OCI-LY3 (cell line): ENCODE results near the gene RBFOX1.

Experiments
- H2AFZ ChIP-seq: fragments of 200-600, 300-600 bp; shearing (Covaris generic); 2 replicates; pipeline ENCODE4 v1.6.0; 2014; ENCODE audit warnings: antibody characterized with exemption, low read depth, low read length
- H3K27ac ChIP-seq: fragments of 200-600, 300-600 bp; sonication (generic); 2 replicates; pipeline ENCODE4 v1.5.1; 2014; ENCODE audit warnings: mild to moderate bottlenecking, low read length, moderate library complexity, mixed read lengths
- H3K27me3 ChIP-seq: fragments of 200-600, 300-600 bp; sonication (generic); 2 replicates; pipeline ENCODE4 v1.6.1; 2014; ENCODE audit warnings: low read depth, low read length, mixed read lengths
- H3K36me3 ChIP-seq: fragments of 200-600, 300-600 bp; sonication (generic); replicated peaks from 2 replicates; pipeline ENCODE3; 2014; ENCODE audit warnings: low read depth, low read length, mixed read lengths
- H3K4me1 ChIP-seq: fragments of 300-600, 200-600 bp; sonication (generic); 2 replicates; pipeline ENCODE4 v1.6.1; 2014; ENCODE audit warnings: low read length, mixed read lengths
- H3K4me2 ChIP-seq: fragments of 200-600, 300-600 bp; sonication (generic); 2 replicates; pipeline ENCODE4 v1.6.1; 2014; ENCODE audit warnings: low read length, mixed read lengths
- H3K4me3 ChIP-seq: fragments of 300-600, 200-600 bp; sonication (generic); 2 replicates; pipeline ENCODE4 v1.5.1; 2014; ENCODE audit warnings: antibody characterized with exemption, mild to moderate bottlenecking, low read length, moderate library complexity
- H3K79me2 ChIP-seq: fragments of 300-600, 200-600 bp; shearing (Covaris generic); 2 replicates; pipeline ENCODE4 v1.6.1; 2014; ENCODE audit warnings: mild to moderate bottlenecking, low read length, mixed read lengths
- H3K9ac ChIP-seq: fragments of 300-600, 200-600 bp; shearing (Covaris generic); 2 replicates; pipeline ENCODE4 v1.6.0; 2014; ENCODE audit warnings: mild to moderate bottlenecking, low read length, moderate library complexity
- H3K9me3 ChIP-seq: fragments of 200-600, 300-600 bp; shearing (Covaris generic); 2 replicates; pipeline ENCODE4 v1.6.1; 2014; ENCODE audit warnings: low read length, mixed read lengths; ENCODE audit not compliant: insufficient read depth
- H4K20me1 ChIP-seq: fragments of 200-600, 300-600 bp; sonication (generic); 2 replicates; pipeline ENCODE4 v1.6.1; 2016; ENCODE audit warnings: low read length, mixed read lengths; ENCODE audit not compliant: insufficient read depth
- CTCF ChIP-seq: fragments of 200-600, 300-600 bp; sonication (generic); IDR thresholded peaks from 2 replicates; pipeline ENCODE4 v1.5.1; 2014; ENCODE audit warnings: antibody characterized with exemption, low read length, low read depth
- EZH2phosphoT487 ChIP-seq: fragments of 200-600 bp; shearing (Covaris generic); IDR thresholded peaks from 2 replicates; pipeline ENCODE4 v1.6.1; 2018; ENCODE audit warnings: antibody characterized with exemption, mixed run types, low read depth

The RBFOX1 gene

DNA sequence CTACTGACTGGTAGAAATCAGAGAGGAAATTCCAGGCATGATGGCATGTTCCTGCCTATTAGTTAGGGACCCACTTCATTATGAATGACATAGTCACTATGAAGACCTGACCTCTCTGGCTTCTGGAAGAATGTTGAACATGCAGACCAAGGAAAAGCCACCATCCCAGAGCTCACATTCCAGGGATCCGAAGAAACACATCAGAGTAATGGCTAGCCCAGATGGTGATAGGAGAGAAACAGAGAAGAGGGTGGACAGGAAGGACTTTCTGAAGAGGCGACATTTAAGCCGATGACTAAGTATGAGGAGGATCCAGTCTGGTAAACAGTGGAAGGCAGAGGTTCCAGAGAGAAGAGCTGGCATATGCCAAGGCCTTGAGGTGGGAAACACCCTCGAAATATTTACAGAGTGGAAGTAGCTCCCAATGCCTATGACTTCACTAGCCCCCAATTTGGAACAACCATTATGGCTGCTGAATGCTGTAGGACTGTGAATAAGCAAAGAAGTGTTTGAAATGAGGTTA is 216.2 kb downstream of the RBFOX1 start:
- Histone ChIP-seq H3K4me1 (peaks cover 3% of the 10 kb centered on the region), H4K20me1 (no peaks in the 10 kb centered on the region), H3K9ac (no peak overlapping the region), H3K27me3 (no peaks in the 10 kb centered on the region), H3K36me3 (no peaks in the 10 kb centered on the region), H3K79me2 (no peaks in the 10 kb centered on the region), H2AFZ (no peak overlapping the region), H3K27ac (no peak overlapping the region), H3K9me3 (no peaks in the 10 kb centered on the region), H3K4me3 (no peak overlapping the region), H3K4me2 (no peak overlapping the region)
- TF ChIP-seq EZH2phosphoT487 (no peak), CTCF (no peak)

DNA sequence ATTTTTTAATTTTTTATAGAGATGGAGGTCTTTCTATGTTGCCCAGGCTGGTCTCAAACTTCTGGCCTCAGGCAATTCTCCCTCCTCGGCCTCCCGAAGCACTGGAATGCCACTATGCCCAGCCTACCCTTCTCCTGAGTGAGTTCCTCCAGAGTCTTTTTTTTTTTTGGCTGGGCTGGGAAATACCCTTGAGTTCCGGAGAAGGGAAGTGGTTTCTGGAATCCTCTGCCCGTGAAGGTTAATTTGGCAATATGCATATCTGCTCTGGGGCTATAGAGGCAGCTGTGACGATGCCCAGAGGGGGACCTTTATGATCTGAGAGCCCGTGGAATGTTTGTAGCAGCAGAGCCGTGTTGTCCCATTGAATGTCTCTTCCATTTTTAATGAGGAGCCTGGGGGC is 217.5 kb downstream of the RBFOX1 start:
- Histone ChIP-seq H4K20me1 (no peaks in the 10 kb centered on the region), H3K9me3 (no peaks in the 10 kb centered on the region), H3K79me2 (no peaks in the 10 kb centered on the region), H3K9ac (no peak overlapping the region), H2AFZ (no peak overlapping the region), H3K36me3 (no peaks in the 10 kb centered on the region), H3K4me3 (no peak overlapping the region), H3K27me3 (no peaks in the 10 kb centered on the region), H3K4me1 (peaks cover 3% of the 10 kb centered on the region), H3K4me2 (no peak overlapping the region), H3K27ac (no peak overlapping the region)
- TF ChIP-seq EZH2phosphoT487, result no peak
- TF ChIP-seq CTCF, result no peak

DNA sequence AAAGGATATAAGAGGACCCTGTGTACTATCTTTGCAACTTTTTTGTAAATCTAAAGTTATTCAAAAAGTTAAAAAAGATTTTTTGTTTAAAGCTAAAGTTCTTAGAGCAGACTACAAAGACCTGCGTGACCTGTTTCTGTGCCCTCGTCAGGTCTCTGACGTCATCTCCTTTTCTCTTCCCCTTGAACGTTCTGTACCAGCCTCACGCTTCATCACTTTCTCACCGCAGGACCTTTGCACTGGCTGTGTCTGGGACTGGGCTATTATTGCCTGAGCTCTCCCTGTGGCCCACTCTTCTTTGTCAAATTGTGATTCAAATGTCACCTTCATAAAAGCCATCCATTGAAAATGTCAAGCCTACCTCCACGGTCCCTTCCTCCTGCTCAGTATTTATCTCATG is 222.8 kb downstream of the RBFOX1 start:
- no peaks in the 10 kb centered on the region for H3K9me3 ChIP-seq
- no peak overlapping the region for H3K9ac ChIP-seq
- H3K4me3 ChIP-seq, result no peak overlapping the region
- no peaks in the 10 kb centered on the region for H4K20me1 ChIP-seq
- H2AFZ ChIP-seq, result no peak overlapping the region
- no peak overlapping the region for H3K4me2 ChIP-seq
- no peaks in the 10 kb centered on the region for H3K4me1 ChIP-seq
- no peaks in the 10 kb centered on the region for H3K27me3 ChIP-seq
- no peaks in the 10 kb centered on the region for H3K79me2 ChIP-seq
- no peaks in the 10 kb centered on the region for H3K36me3 ChIP-seq
- TF ChIP-seq EZH2phosphoT487, result no peak
- no peak for TF ChIP-seq CTCF
- H3K27ac ChIP-seq, result no peak overlapping the region

DNA sequence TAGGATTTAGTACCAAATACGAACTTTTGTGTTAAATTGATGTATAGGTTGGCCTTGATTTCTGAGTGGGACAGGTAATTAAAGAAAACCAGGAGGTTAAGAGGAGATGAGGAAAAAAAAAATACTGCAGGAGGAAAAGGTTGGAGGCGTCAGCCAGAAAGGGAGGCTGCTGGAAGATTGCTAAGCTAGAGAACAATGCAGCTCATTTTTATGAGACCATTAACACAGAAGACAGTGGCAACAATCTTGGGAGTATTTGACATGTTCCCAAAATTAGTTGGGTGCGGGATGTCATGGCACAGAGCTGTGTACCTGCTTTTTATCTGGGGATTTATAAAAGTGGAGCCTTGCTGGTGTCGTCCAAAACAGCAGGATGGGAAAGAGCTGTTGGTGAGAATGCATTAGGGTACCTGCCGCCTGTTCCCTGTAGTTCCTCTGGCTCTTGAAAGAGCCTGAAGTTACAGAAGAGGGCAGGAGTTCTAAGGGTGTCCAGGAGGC is 229.3 kb downstream of the RBFOX1 start:
- no peaks in the 10 kb centered on the region for H4K20me1 ChIP-seq
- H3K36me3 ChIP-seq, result no peaks in the 10 kb centered on the region
- no peaks in the 10 kb centered on the region for H3K4me1 ChIP-seq
- no peak overlapping the region for H3K9ac ChIP-seq
- no peaks in the 10 kb centered on the region for H3K79me2 ChIP-seq
- TF ChIP-seq CTCF (no peak), EZH2phosphoT487 (no peak)
- H3K9me3 ChIP-seq, result no peaks in the 10 kb centered on the region
- H2AFZ ChIP-seq, result no peak overlapping the region
- no peak overlapping the region for H3K27ac ChIP-seq
- no peak overlapping the region for H3K4me3 ChIP-seq
- no peak overlapping the region for H3K4me2 ChIP-seq
- peaks cover 20% of the 10 kb centered on the region; the same call in 1 of the 2 replicates for H3K27me3 ChIP-seq
